Stimulated activated CD4-positive, alpha-beta T cell treated with anti-CD3 and anti-CD28 coated beads, Interleukin-15, amount 100 ng/mL, for 48 hours (primary cell): ENCODE measurements around the gene METRNL.
"Not testable (repeated sequence)": the region's sequence is repeated elsewhere in the genome, so short reads cannot be mapped to it uniquely, and the experiment has no call there.

ENCODE experiments used
- DNase-seq, 2 donors: peaks; one replicate each; pipeline ENCODE4 v3.0.0-alpha.2; 2020; ENCODE audit warnings: low read depth in 2 of 2

The METRNL gene

DNA sequence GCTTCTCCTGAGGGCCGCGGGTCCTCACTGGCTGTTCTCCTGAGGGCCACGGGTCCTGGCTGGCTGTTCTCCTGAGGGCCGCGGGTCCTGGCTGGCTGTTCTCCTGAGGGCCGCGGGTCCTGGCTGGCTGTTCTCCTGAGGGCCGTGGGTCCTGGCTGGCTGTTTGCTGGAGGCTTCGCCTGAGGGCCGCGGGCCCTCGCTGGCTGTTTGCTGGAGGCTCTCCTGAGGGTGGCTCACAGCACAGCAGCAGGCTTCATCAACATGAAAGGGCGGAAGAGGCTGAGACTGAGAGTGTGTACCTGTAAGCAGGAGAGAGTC lies 60.8 kb downstream of the METRNL start:
- DNase-seq = not testable (repeated sequence)

DNA sequence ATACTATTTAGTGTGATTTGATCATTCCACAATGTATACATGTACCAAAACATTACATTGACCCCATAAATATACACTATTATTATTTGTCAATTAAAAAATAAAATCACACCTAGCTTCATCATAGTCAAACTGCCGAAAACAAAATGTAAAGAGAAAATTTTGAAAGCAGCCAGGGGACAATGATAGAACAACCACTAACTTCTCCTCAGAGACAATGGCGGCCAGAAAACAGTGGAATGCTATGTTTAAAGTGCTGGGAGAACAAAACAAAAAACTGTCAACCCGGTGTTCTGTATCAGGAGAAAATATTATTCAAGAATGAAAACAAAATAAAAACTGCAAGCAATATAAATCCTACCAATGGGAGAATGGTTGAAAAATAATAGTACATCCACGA lies 63.2 kb downstream of the METRNL start:
- DNase-seq = no peak

DNA sequence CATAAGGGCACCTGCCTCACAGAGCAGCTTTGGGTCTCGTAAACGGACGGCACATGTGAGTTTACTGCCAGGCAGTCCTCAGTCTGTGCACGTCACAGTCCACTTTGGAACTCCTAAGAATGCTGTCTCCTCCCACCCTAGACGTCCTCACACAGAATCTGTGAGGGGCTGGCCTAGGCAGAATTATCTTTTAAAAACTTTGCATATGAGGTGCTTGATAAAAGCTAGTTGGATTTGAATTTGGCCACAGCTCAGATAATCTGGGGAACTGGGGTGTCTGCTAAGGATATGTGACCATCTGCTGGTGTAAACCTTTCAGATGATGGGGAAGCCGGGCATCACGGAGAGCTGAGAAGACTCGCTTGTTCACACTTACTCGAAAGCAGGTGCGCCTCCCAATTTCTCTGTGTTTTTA lies 64.4 kb downstream of the METRNL start:
- DNase-seq = no peak
